C1 segment of cervical spinal cord (tissue), 14 donors: Measurements from ENCODE around the gene GHRL.

Source experiments
- DNase-seq, 14 donors: peaks; one replicate each; lab custom pipeline; 2025; lab: John Stamatoyannopoulos, UW

The GHRL gene

GRCh38 chr3:10245081-10245712 is 47.5 kb downstream of the GHRL start:
- no peak for DNase-seq

DNA sequence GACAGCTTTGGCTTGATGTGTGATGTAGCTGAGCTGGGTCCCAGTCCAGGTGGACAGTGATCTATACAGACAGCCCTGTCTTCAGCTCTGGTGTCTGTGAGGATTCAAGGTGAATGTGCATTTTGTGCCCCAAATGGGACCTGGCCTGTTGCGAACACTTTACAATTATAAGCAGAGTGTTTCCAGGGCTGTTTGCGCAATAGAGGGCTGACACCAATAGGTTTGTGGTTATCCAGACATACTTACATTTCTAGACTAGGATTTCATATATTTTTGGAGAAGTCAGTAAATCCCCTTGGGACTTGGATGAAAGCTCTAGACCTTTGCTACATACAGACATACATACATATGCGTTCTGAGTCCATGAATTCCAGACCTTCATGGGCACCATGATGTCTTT is 48.7 kb downstream of the GHRL start:
- no peak for DNase-seq

- DNase-seq: no peak
Measured at GRCh38 chr3:10242182-10243065, 50.3 kb downstream of the GHRL start.

- no peak for DNase-seq
Measured at GRCh38 chr3:10240799-10241198, 51.9 kb downstream of the GHRL start.

DNA sequence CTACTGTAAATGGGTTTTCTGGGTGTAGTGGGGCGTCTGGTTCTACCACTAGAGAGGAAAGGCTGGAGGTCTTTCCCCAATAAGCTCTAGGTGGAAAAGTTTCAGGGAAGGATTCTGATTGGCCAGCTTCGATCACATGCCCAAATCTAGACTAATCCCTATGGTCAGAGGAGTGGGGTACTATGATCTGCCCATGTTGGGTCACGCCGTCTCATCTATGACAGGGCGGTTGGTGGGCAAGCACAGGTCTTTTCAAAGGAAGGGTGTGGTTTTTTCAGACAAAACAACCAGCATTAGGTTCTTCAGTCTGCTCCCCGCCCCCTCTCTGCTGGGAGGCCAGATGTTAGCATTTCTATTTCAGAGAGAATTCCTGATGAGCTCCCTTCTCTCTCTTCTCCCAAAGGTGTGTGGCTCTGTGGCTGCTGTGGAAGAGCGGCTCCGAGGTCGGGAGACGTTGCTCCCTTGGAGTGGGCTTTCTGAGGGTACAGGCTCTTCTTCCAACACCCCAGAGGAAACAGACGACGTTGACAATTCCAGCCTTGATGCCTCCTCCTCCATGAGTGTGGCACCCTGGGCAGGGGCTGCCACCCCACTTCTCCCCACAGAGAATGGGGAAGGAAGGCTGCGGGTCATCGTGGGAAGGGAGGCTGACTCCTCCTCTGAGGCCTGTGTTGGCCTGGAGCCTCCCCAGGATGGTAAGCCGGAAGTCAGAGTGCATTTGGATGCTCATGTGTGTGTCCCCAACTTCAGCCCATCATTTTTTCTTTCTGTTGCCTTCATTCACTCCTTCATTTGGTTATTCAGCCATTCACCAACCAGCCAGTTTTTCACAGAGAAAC is 54.2 kb downstream of the GHRL start:
- DNase-seq: no peak
